PC-3 (cell line): ENCODE data around the gene PALD1.

Source experiments
- CTCF ChIP-seq: fragments of 300-600 bp; sonication (generic); conservative IDR thresholded peaks from 2 replicates; pipeline ENCODE4 v1.5.1; 2017; ENCODE audit warnings: antibody characterized with exemption, low read depth, mild to moderate bottlenecking, low read length
- EZH2 ChIP-seq: fragments of 300-600 bp; sonication (generic); IDR thresholded peaks from one replicate; pipeline ENCODE4 v1.6.1; 2017; ENCODE audit warnings: antibody characterized with exemption, mild to moderate bottlenecking, low read length; ENCODE audit not compliant: unreplicated experiment
- EZH2phosphoT487 ChIP-seq: fragments of 300-600 bp; sonication (generic); IDR thresholded peaks from 2 replicates; pipeline ENCODE4 v1.6.1; 2018; ENCODE audit warnings: mild to moderate bottlenecking, antibody characterized with exemption, low read length, borderline replicate concordance

GRCh38 chr10:70551466-70551865 lies 72.9 kb downstream of the PALD1 start:
- TF ChIP-seq CTCF: peak; percentile 45
- no peak for TF ChIP-seq EZH2
- no peak for TF ChIP-seq EZH2phosphoT487
